ENCODE results near the gene AKR7A2. TPM values are rescaled to one million over a fixed set of nuclear protein-coding genes. Genes with fewer than 3 reads are reported as not detected.

AKR7A2 gene
- total and polyA plus RNA-seq, 10 of the 15 experiments (the other 5 are each of a cell fraction or from before 2014, with no cell fraction given) = 1.3 to 114 (median 48.0) TPM

DNA sequence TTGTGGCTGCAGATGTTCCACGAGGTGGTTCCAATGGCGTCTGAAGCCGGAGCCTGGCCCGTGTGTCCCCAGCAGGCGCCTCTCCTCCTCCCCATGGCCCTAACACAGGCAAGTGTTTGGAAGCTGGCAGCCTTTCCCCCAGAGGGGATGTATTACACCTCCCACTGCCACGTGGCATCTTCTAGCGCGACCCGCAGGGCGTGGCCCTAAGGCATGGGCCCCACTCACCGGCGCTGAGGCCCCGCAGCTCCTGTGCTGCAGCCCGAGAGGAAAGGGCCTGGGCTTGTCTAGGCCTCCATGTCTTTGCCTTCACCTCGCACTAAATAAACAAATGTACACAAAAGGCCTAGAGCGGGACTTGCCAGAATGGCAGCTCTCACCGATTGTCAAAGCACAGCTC, 38.1 kb upstream of the AKR7A2 start (continued):
- TF ChIP-seq, protein P1, sequence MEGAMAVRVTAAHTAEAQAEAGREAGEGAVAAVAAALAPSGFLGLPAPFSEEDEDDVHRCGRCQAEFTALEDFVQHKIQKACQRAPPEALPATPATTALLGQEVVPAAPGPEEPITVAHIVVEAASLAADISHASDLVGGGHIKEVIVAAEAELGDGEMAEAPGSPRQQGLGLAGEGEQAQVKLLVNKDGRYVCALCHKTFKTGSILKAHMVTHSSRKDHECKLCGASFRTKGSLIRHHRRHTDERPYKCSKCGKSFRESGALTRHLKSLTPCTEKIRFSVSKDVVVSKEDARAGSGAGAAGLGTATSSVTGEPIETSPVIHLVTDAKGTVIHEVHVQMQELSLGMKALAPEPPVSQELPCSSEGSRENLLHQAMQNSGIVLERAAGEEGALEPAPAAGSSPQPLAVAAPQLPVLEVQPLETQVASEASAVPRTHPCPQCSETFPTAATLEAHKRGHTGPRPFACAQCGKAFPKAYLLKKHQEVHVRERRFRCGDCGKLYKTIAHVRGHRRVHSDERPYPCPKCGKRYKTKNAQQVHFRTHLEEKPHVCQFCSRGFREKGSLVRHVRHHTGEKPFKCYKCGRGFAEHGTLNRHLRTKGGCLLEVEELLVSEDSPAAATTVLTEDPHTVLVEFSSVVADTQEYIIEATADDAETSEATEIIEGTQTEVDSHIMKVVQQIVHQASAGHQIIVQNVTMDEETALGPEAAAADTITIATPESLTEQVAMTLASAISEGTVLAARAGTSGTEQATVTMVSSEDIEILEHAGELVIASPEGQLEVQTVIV (IDR thresholded peaks at IDR 0.05; ENCODE audit: borderline replicate concordance, partially characterized antibody) = no peak
- TF ChIP-seq RFX5 (IDR thresholded peaks at IDR 0.05; ENCODE audit: low read depth, low read length) (no peak), RCOR1 (conservative IDR thresholded peaks at IDR 0.05; ENCODE audit: low read depth, low read length) (no peak), KLF5 (IDR thresholded peaks at IDR 0.05; ENCODE audit: partially characterized antibody) (no peak), E2F8 (IDR thresholded peaks at IDR 0.05; ENCODE audit: low read depth, partially characterized antibody) (no peak)
- TF ChIP-seq, protein P2, sequence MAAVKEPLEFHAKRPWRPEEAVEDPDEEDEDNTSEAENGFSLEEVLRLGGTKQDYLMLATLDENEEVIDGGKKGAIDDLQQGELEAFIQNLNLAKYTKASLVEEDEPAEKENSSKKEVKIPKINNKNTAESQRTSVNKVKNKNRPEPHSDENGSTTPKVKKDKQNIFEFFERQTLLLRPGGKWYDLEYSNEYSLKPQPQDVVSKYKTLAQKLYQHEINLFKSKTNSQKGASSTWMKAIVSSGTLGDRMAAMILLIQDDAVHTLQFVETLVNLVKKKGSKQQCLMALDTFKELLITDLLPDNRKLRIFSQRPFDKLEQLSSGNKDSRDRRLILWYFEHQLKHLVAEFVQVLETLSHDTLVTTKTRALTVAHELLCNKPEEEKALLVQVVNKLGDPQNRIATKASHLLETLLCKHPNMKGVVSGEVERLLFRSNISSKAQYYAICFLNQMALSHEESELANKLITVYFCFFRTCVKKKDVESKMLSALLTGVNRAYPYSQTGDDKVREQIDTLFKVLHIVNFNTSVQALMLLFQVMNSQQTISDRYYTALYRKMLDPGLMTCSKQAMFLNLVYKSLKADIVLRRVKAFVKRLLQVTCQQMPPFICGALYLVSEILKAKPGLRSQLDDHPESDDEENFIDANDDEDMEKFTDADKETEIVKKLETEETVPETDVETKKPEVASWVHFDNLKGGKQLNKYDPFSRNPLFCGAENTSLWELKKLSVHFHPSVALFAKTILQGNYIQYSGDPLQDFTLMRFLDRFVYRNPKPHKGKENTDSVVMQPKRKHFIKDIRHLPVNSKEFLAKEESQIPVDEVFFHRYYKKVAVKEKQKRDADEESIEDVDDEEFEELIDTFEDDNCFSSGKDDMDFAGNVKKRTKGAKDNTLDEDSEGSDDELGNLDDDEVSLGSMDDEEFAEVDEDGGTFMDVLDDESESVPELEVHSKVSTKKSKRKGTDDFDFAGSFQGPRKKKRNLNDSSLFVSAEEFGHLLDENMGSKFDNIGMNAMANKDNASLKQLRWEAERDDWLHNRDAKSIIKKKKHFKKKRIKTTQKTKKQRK (IDR thresholded peaks at IDR 0.05; ENCODE audit: low read depth, low read length) = no peak
